Panc1 (cell line): ENCODE measurements around the gene SLC43A1. TPM values are rescaled to one million over a fixed set of nuclear protein-coding genes. Genes with fewer than 3 reads are reported as not detected.

Experiments used
- ATAC-seq: fragments of 200-7000 bp; cut with Tn5 transposase; 2 replicates; pipeline ENCODE4 v1.9.1; 2020; ENCODE audit warnings: mild to moderate bottlenecking, moderate library complexity
- BruUV-seq: library from RNA; stranded (reverse); fragments of 400-500 nt; replicated peaks from 2 replicates; lab custom pipeline; 2021; lab: Mats Ljungman, UMichigan
- CTCF ChIA-PET: fragments of 300-600 bp; sonication (Branson Sonifier 250); formaldehyde crosslinking; loops from one replicate; lab custom pipeline; 2022; ENCODE audit warnings: antibody characterized with exemption; lab: Charles Lee
- POLR2A ChIA-PET: fragments of 300-600 bp; sonication (Branson Sonifier 250); formaldehyde crosslinking; loops from one replicate; lab custom pipeline; 2022; ENCODE audit warnings: antibody characterized with exemption; lab: Charles Lee
- DNase-seq: peaks from one replicate; pipeline ENCODE4 v3.0.0-alpha.2; 2010; ENCODE audit warnings: low read depth, low spot score
- H3K27ac ChIP-seq: 2 replicates; pipeline ENCODE4 v1.5.1; 2011; ENCODE audit warnings: mild to moderate bottlenecking, low read length, inconsistent platforms
- H3K27me3 ChIP-seq: fragments of 200-500 bp; sonication (Bioruptor generic); 2 replicates; pipeline ENCODE4 v1.6.0; 2014; ENCODE audit warnings: low read length, inconsistent platforms; ENCODE audit not compliant: control insufficient read depth, insufficient read depth
- H3K36me3 ChIP-seq: fragments of 200-500 bp; sonication (Bioruptor generic); 2 replicates; pipeline ENCODE4 v1.5.1; 2014; ENCODE audit warnings: inconsistent platforms, mild to moderate bottlenecking, low read length, moderate library complexity; ENCODE audit not compliant: control insufficient read depth, insufficient read depth
- H3K4me1 ChIP-seq: 2 replicates; pipeline ENCODE4 v1.5.1; 2011; ENCODE audit warnings: inconsistent platforms, mild to moderate bottlenecking, low read length, moderate library complexity; ENCODE audit not compliant: control insufficient read depth, insufficient read depth
- H3K4me3 ChIP-seq, 2 experiments: 2 replicates each; pipeline ENCODE4 v1.5.1; 2011 to 2012; ENCODE audit warnings: low read depth in 2 of 2, low read length in 2 of 2, mild to moderate bottlenecking in 2 of 2, inconsistent platforms in 1 of 2, moderate library complexity in 1 of 2
- H3K9me3 ChIP-seq: fragments of 200-500 bp; sonication (Bioruptor generic); 2 replicates; pipeline ENCODE4 v1.5.1; 2014; ENCODE audit warnings: low read depth, mild to moderate bottlenecking, inconsistent platforms, low read length, moderate library complexity; ENCODE audit not compliant: control insufficient read depth, insufficient read depth
- CTCF ChIP-seq: fragments of 450-650 bp; IDR thresholded peaks from 2 replicates; pipeline ENCODE4 v1.5.1; 2017; ENCODE audit warnings: mild to moderate bottlenecking
- POLR2AphosphoS5 ChIP-seq: IDR thresholded peaks from 2 replicates; pipeline ENCODE4 v1.6.1; 2012; ENCODE audit warnings: mild to moderate bottlenecking, low read depth, low read length, moderate library complexity
- REST ChIP-seq, 2 experiments: IDR thresholded peaks; 2 replicates each; pipeline ENCODE4 v1.6.1; 2011 to 2012; ENCODE audit warnings: low read depth in 2 of 2, control low read depth in 1 of 2, low read length in 1 of 2, mild to moderate bottlenecking in 1 of 2, moderate library complexity in 1 of 2; ENCODE audit not compliant: insufficient read depth in 1 of 2
- SIN3A ChIP-seq: IDR thresholded peaks from 2 replicates; pipeline ENCODE4 v1.6.1; 2012; ENCODE audit warnings: low read depth, mild to moderate bottlenecking, low read length, moderate library complexity, borderline replicate concordance; ENCODE audit not compliant: insufficient read depth
- TCF7L2 ChIP-seq: IDR thresholded peaks from 2 replicates; pipeline ENCODE4 v1.6.1; 2011; ENCODE audit warnings: mild to moderate bottlenecking, low read depth, low read length, inconsistent platforms
- in situ Hi-C: cut with HindIII; loops from 2 replicates; pipeline ENCODE4 v1.10.0; 2016; ENCODE audit warnings: low sequenced_read_pairs, low pct_unique_long_range_greater_than_20kb
- intact Hi-C: fragments of 100-400 bp; cut with micrococcal nuclease; formaldehyde crosslinking; loops from one replicate; pipeline ENCODE4 v1.10.0; 2022; ENCODE audit not compliant: unreplicated experiment
- total RNA-seq: library from RNA; stranded (reverse); gene quantifications from one replicate; pipeline ENCODE4 v1.2.1, GENCODE V29; 2021; ENCODE audit not compliant: unreplicated experiment

The SLC43A1 gene
- total RNA-seq, 1 experiment from 2014 or later, result 2.0 TPM

GRCh38 chr11:57551941-57552340, 36.4 kb upstream of the SLC43A1 start:
- Histone ChIP-seq H3K36me3 (no peaks in the 10 kb centered on the region), H3K9me3 (no peaks in the 10 kb centered on the region), H3K4me3 (no peak overlapping the region), H3K4me1 (no peaks in the 10 kb centered on the region), H3K27me3 (no peaks in the 10 kb centered on the region), H3K27ac (no peak overlapping the region)
- no TSS peak for BruUV-seq
- DNase-seq, result no peak
- ATAC-seq, result no peak
- TF ChIP-seq TCF7L2 (no peak), CTCF (no peak), SIN3A (no peak), REST (IDR thresholded peaks at IDR 0.05; ENCODE audit: insufficient read depth in 1 of 2, low read depth in 2 of 2, low read length in 1 of 2) (no peak), POLR2AphosphoS5 (no peak)
- CTCF ChIA-PET, result no interaction called here
- POLR2A ChIA-PET, result no interaction called here
- in situ Hi-C loops (no loop called here), intact Hi-C loops (no loop called here)

- DNase-seq (no peak), ATAC-seq (no peak)
- no TSS peak for BruUV-seq
- Histone ChIP-seq H3K4me1 (no peaks in the 10 kb centered on the region), H3K36me3 (no peaks in the 10 kb centered on the region), H3K27ac (no peak overlapping the region), H3K9me3 (no peaks in the 10 kb centered on the region), H3K27me3 (no peaks in the 10 kb centered on the region), H3K4me3 (no peak overlapping the region)
- TF ChIP-seq SIN3A, result no peak
- TF ChIP-seq TCF7L2, result no peak
- no peak for TF ChIP-seq CTCF
- TF ChIP-seq REST (IDR thresholded peaks at IDR 0.05; ENCODE audit: insufficient read depth in 1 of 2, low read depth in 2 of 2, low read length in 1 of 2), result no peak
- TF ChIP-seq POLR2AphosphoS5, result no peak
- intact Hi-C loops (no loop called here), in situ Hi-C loops (no loop called here)
- ChIA-PET CTCF (no interaction called here), POLR2A (no interaction called here)
These were observed 34.5 kb upstream of the SLC43A1 start for GRCh38 chr11:57549983-57550382.
